HAP-1 (cell line): Measurements from ENCODE around the gene CSAD.
"Not testable (repeated sequence)": the region's sequence is repeated elsewhere in the genome, so short reads cannot be mapped to it uniquely, and the experiment has no call there.

Experiments
- DNase-seq, 2 experiments: peaks; one replicate each; pipeline ENCODE4 v3.0.0-alpha.2; 2016 to 2020; ENCODE audit warnings: low spot score in 2 of 2
- H3K27me3 ChIP-seq: fragments of 250-450 bp; sonication (Bioruptor Pico); 2 replicates; pipeline ENCODE4 v1.5.1; 2020; ENCODE audit warnings: low read depth, mild to moderate bottlenecking, moderate library complexity
- H3K36me3 ChIP-seq: fragments of 250-450 bp; sonication (Bioruptor Pico); replicated peaks from 2 replicates; pipeline ENCODE4 v1.5.1; 2020; ENCODE audit warnings: mild to moderate bottlenecking
- H3K4me1 ChIP-seq: fragments of 250-450 bp; sonication (Bioruptor Pico); 2 replicates; pipeline ENCODE4 v1.5.1; 2020; ENCODE audit warnings: mild to moderate bottlenecking
- H3K4me3 ChIP-seq: fragments of 250-450 bp; sonication (Bioruptor Pico); 2 replicates; pipeline ENCODE4 v1.5.1; 2020; ENCODE audit warnings: mild to moderate bottlenecking, moderate library complexity
- H3K9me3 ChIP-seq: fragments of 250-450 bp; sonication (Bioruptor Pico); 2 replicates; pipeline ENCODE4 v1.5.1; 2020; ENCODE audit warnings: mild to moderate bottlenecking, moderate library complexity
- in situ Hi-C: fragments of 300-500 bp; cut with MboI; formaldehyde crosslinking; loops from 3 replicates; pipeline ENCODE4 v1.14.3; 2020; ENCODE audit warnings: low sequenced_read_pairs, inconsistent platforms, mixed read lengths

The CSAD gene

GRCh38 chr12:53191096-53191884, 10.6 kb upstream of the CSAD start:
- H3K27me3 ChIP-seq: no peaks in the 10 kb centered on the region
- H3K9me3 ChIP-seq: no peaks in the 10 kb centered on the region
- in situ Hi-C loops: no loop called here
- peaks cover 24% of the 10 kb centered on the region for H3K36me3 ChIP-seq
- no peak overlapping the region for H3K4me3 ChIP-seq
- no peak for DNase-seq
- H3K4me1 ChIP-seq: no peaks in the 10 kb centered on the region

GRCh38 chr12:53190108-53190729, 9.5 kb upstream of the CSAD start:
- H3K4me1 ChIP-seq: no peaks in the 10 kb centered on the region
- in situ Hi-C loops: no loop called here

GRCh38 chr12:53187145-53187899, 6.6 kb upstream of the CSAD start:
- Histone ChIP-seq H3K27me3 (no peaks in the 10 kb centered on the region), H3K36me3 (peaks cover 60% of the 10 kb centered on the region), H3K9me3 (no peaks in the 10 kb centered on the region), H3K4me3 (no peak overlapping the region), H3K4me1 (no peaks in the 10 kb centered on the region)
- DNase-seq: no peak
- in situ Hi-C loops: no loop called here

More at GRCh38 chr12:53190108-53190729, 9.5 kb upstream of the CSAD start:
- Histone ChIP-seq H3K9me3 (no peaks in the 10 kb centered on the region), H3K27me3 (no peaks in the 10 kb centered on the region), H3K36me3 (peaks cover 34% of the 10 kb centered on the region), H3K4me3 (no peak overlapping the region)
- DNase-seq: peak; percentile 50 to 67

- Histone ChIP-seq H3K36me3 (peaks cover 66% of the 10 kb centered on the region), H3K4me1 (no peaks in the 10 kb centered on the region), H3K4me3 (no peak overlapping the region), H3K9me3 (no peaks in the 10 kb centered on the region), H3K27me3 (no peaks in the 10 kb centered on the region)
- no peak for DNase-seq
- in situ Hi-C loops: no loop called here
Measured at GRCh38 chr12:53186745-53187144, 6.0 kb upstream of the CSAD start.

- in situ Hi-C loops: no loop called here
- no peaks in the 10 kb centered on the region for H3K4me1 ChIP-seq
- H3K36me3 ChIP-seq: peaks cover 66% of the 10 kb centered on the region
- no peaks in the 10 kb centered on the region for H3K27me3 ChIP-seq
- H3K4me3 ChIP-seq: no peak overlapping the region
- H3K9me3 ChIP-seq: no peaks in the 10 kb centered on the region
- DNase-seq: no peak
Measured at GRCh38 chr12:53185582-53186153, 4.9 kb upstream of the CSAD start.

GRCh38 chr12:53184828-53185227, 4.1 kb upstream of the CSAD start:
- no peak overlapping the region for H3K4me3 ChIP-seq
- in situ Hi-C loops: no loop called here
- H3K36me3 ChIP-seq: peaks cover 66% of the 10 kb centered on the region
- no peaks in the 10 kb centered on the region for H3K9me3 ChIP-seq
- H3K27me3 ChIP-seq: no peaks in the 10 kb centered on the region
- DNase-seq: no peak
- H3K4me1 ChIP-seq: peaks cover 3% of the 10 kb centered on the region

- H3K36me3 ChIP-seq: peaks cover 59% of the 10 kb centered on the region
- no peak overlapping the region for H3K4me3 ChIP-seq
- in situ Hi-C loops: no loop called here
- no peaks in the 10 kb centered on the region for H3K27me3 ChIP-seq
- no peaks in the 10 kb centered on the region for H3K9me3 ChIP-seq
- no peak for DNase-seq
- peaks cover 8% of the 10 kb centered on the region for H3K4me1 ChIP-seq
Measured at GRCh38 chr12:53182903-53183302, 2.2 kb upstream of the CSAD start.

- no peaks in the 10 kb centered on the region for H3K27me3 ChIP-seq
- peaks cover 49% of the 10 kb centered on the region for H3K36me3 ChIP-seq
- peaks cover 8% of the 10 kb centered on the region for H3K4me1 ChIP-seq
- in situ Hi-C loops: no loop called here
- H3K4me3 ChIP-seq: no peak overlapping the region
- no peak for DNase-seq
- H3K9me3 ChIP-seq: no peaks in the 10 kb centered on the region
Measured at GRCh38 chr12:53181935-53182334, 1.2 kb upstream of the CSAD start.

- peaks cover 41% of the 10 kb centered on the region for H3K36me3 ChIP-seq
- H3K27me3 ChIP-seq: no peaks in the 10 kb centered on the region
- peak overlapping the region; percentile 72 for H3K4me3 ChIP-seq
- no peaks in the 10 kb centered on the region for H3K9me3 ChIP-seq
- peak; percentile 74 to 88 for DNase-seq
- H3K4me1 ChIP-seq: peaks cover 8% of the 10 kb centered on the region
- in situ Hi-C loops: no loop called here
Measured at GRCh38 chr12:53180931-53181645, 363 bp upstream of the CSAD start.

- H3K4me1 ChIP-seq: peaks cover 12% of the 10 kb centered on the region
- in situ Hi-C loops: no loop called here
- DNase-seq: peak in 1 of 2 experiments; percentile 47
- H3K27me3 ChIP-seq: no peaks in the 10 kb centered on the region
- no peaks in the 10 kb centered on the region for H3K9me3 ChIP-seq
- H3K4me3 ChIP-seq: peak overlapping the region; percentile 72
- peaks cover 27% of the 10 kb centered on the region for H3K36me3 ChIP-seq
Measured at GRCh38 chr12:53179687-53180219, 972 bp downstream of the CSAD start.

GRCh38 chr12:53178803-53179202, 1.9 kb downstream of the CSAD start:
- H3K4me3 ChIP-seq, H3K27me3 ChIP-seq, in situ Hi-C loops, H3K9me3 ChIP-seq, DNase-seq: not testable (repeated sequence)
- H3K36me3 ChIP-seq: peaks cover 21% of the 10 kb centered on the region
- H3K4me1 ChIP-seq: peaks cover 12% of the 10 kb centered on the region

GRCh38 chr12:53177447-53177846, 3.3 kb downstream of the CSAD start:
- in situ Hi-C loops: not testable (repeated sequence)
- H3K4me1 ChIP-seq: peaks cover 12% of the 10 kb centered on the region

GRCh38 chr12:53176750-53177149, 4.0 kb downstream of the CSAD start:
- H3K4me3 ChIP-seq: no peak overlapping the region
- H3K27me3 ChIP-seq: no peaks in the 10 kb centered on the region
- peaks cover under 1% of the 10 kb centered on the region for H3K36me3 ChIP-seq
- peaks cover 12% of the 10 kb centered on the region for H3K4me1 ChIP-seq
- H3K9me3 ChIP-seq: no peaks in the 10 kb centered on the region
- in situ Hi-C loops: no loop called here
- no peak for DNase-seq

More at GRCh38 chr12:53177447-53177846, 3.3 kb downstream of the CSAD start:
- not testable (repeated sequence) for H3K4me3 ChIP-seq, H3K36me3 ChIP-seq, H3K27me3 ChIP-seq, H3K9me3 ChIP-seq, DNase-seq
